Measurements from ENCODE around the gene STARD13.
"Not testable (repeated sequence)": the region's sequence is repeated elsewhere in the genome, so short reads cannot be mapped to it uniquely, and the experiment has no call there.

Gene STARD13

DNA sequence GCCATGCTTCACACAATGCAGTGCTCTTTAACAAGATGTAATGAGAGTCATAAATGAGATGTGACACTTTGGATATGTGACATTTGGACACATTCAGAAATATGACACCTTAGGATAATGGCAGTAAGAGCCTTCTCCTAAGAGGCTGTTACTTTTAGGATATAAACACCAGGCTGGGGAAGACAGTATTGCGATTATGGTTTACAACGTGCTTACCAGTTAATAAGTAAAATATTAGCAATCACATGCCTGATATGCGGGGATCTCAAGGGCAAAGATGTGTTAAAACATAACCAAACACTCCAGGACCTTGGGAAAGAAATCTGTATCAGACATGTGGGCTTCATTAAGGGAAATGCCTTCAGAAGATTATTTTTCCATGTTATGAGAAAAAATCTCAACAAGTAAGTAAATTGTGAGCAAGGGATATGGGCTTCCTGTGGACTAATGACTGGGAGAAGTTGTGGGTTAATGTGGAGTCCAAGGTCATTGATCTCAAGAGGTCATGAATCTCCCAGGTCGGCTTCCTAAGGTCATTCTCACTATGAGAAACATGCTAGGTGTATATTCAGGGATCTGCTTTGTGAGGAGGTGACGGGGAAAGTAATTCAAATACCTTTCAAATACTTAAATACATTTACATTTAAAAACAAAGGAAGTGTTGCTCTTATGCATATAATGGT is 105.3 kb downstream of the STARD13 start:
- DNase-seq (ENCODE audit: low read depth, low spot score), result no peak

DNA sequence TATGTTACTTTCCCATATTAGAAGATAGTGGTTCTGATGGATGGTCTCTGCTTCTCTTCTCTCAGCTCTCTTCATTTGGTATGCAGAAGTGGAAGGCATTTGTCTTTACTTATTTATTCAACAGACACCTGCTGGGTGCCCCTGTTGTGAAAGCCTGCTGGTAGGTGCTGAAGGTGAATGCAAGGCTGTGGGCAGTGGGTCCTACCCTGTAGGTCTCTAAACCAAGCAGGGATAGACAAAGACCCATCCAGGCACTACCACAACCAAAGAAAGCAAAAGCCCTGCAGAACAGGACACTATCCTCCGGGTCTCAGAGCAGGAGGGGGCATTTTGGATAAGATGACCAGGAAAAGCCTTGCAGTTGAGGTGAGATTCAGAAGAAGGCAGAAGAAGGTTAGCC is 106.1 kb downstream of the STARD13 start:
- no peak for DNase-seq (ENCODE audit: low read depth, low spot score)

DNA sequence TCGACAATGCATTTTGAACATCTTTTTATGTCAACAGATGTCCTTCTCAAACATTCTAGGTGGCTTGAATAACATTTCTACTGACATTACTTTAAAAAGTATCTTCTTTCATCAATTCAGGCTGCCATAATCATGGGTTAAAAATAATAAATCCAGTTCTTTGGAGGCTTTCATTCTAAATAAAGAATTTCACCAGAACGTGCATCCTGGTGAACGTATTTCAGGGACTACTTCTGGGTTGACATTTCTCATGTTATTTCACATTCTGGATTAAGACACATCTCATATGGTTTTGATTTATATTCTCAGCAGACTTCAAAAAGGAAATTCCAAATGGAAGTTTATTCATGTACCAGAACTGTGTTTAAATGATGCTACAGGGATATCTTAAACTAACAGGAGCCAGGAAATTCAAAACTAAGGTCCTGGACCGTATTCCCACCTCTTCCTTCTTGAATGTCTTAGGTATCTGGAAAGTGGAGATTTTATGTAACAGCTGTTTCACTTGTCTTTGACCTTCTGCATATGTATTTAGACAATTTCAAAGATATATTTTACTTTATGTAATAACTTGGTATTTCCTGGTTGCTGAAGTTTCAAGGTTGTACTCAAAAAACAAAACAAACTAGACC is 107.2 kb downstream of the STARD13 start:
- DNase-seq (ENCODE audit: low read depth, low spot score), result no peak

DNA sequence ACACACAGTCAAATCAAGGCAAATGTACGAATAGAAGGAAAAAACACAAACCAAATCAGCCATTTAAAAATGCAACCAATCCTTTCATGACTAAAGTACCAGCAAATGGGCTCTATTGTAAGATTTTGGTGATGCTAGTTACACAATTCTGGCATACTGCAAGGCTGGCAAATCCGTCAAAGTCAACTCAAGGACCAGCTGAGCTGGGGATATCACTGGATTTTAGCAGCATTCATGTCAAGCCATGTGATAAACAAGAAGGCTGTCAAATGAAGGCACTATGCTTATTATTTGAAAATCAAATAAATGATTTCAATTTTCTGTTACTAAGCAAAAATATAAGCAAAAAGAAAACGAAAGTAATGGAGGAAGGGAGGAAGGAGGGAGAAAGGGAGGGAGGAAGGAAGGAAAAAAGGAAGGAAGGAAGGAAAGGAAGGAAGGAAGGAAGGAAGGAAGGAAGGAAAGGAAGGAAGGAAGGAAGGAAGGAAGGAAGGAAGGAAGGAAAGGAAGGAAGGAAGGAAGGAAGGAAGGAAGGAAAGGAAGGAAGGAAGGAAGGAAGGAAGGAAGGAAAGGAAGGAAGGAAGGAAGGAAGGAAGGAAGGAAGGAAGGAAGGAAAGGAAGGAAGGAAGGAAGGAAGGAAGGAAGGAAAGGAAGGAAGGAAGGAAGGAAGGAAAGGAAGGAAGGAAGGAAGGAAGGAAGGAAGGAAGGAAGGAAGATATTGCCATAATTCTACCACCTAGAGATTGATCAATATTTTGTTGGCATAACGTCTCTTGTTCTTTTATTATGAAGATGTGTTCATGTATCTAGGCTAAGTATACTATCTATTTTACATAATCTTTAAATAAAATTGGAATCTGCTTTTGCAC is 108.0 kb downstream of the STARD13 start:
- DNase-seq (ENCODE audit: low read depth, low spot score), result not testable (repeated sequence)

DNA sequence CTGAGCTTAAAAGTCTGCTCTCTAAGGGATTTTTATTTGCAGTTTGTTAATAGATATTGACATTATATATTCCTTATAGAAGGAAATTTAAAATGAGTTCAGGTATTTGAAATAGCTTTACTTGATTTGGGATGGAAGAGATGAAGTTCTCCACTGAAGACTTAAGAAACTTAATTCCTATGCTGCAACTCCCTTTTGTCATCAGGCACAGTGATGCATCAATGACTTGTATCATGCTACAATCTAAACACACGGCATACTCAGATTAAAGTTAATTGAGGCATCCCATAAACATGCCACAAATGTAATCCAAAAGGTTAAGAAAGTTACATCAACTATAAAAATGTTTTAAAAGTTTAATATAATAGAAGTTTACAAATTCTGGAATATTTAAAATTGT is 109.0 kb downstream of the STARD13 start:
- no peak for DNase-seq (ENCODE audit: low read depth, low spot score)

DNA sequence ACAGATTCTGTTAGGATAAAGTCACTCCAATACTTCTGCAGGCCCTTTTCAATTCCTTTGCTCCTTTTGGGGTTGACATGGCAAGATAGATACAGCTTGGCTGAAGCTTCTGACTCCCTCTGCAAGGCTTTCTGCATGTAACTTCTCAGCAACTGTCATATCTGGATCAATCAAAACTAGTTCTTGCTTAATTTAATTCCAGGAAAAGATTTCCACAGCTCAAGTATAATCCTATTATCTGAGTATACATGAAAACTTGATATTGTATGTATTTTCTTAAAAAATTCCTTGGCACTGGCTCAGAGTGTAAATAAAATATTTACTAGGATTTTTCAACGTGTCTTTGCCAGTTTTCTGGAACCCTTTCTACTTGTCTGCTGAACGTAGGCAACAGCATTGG is 109.6 kb downstream of the STARD13 start:
- DNase-seq (ENCODE audit: low read depth, low spot score), result no peak

DNA sequence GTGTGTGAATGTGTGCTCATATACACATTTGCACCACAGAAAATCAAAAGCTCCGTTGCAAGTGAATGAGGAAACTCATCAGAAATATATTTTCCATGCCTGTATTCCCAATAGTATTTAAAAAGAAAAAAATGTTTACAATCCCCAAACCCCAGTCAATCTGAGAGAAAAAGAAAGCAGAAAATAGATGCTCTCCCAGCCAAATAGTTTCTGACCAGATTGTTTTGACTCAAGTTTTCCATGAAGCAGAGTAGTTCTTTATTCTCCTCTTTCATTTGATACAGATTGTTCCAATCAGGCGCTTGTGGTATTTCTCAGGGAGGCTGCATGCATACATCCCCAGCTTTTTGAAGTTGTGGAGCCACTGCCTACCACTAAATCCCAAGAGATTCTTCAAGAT is 110.6 kb downstream of the STARD13 start:
- DNase-seq (ENCODE audit: low read depth, low spot score), result no peak

DNA sequence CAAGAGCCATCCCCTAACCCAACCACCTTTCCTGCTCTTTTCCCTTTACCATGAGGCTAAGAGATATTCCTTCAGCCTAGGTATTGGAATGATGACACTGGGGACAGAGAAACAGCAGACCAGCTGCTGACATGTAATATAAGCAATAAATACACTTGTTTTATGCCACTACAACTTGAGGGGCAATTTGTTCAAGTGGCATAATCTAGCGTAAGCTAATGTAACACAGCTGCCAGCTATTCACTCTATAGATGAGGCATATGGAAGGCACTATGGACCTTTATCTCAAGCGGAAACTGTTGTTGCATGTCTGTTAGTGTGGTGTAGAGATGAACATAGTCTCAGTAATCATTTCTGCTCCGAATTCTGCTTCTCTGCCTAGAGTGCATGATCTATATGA is 111.1 kb downstream of the STARD13 start:
- no peak for DNase-seq (ENCODE audit: low read depth, low spot score)

DNA sequence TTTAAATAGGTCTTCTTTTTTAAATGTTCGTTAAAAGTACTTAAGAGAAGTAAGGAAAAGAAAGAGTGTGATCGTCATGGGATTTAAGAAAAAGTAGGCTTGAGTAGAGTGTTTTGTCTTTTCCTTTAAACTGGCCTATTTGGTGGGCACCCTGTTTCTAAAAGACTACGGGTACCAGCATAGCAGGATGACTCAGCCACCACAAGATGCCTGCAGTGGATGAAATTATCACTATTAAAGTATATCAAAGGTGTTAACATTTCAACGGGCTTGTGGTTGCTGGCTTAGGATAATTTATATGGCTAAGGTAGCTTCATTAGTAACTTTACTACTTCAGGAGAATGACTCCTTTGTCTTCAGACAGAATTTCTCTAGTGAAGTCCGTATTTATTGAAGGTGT is 112.6 kb downstream of the STARD13 start:
- no peak for DNase-seq (ENCODE audit: low read depth, low spot score)

DNA sequence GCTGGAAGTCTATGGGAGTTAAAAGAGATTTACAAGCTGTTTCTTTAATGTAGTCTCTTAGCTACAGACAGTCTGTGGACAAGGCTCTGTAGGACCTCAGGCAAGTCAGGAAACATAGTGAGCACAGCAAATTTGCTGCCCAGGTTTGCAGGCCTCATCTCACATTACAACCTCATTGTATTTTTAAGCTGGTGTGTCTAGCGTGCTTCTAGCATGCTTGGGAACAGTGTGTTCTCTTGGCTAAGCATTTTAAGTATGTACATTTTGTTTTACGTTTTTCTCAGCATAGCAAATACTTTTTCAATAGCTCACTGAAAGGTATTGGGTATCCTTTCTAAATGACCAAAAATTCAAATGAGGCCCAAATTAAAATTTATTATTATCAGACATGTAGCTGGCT is 113.2 kb downstream of the STARD13 start:
- DNase-seq (ENCODE audit: low read depth, low spot score), result no peak

DNA sequence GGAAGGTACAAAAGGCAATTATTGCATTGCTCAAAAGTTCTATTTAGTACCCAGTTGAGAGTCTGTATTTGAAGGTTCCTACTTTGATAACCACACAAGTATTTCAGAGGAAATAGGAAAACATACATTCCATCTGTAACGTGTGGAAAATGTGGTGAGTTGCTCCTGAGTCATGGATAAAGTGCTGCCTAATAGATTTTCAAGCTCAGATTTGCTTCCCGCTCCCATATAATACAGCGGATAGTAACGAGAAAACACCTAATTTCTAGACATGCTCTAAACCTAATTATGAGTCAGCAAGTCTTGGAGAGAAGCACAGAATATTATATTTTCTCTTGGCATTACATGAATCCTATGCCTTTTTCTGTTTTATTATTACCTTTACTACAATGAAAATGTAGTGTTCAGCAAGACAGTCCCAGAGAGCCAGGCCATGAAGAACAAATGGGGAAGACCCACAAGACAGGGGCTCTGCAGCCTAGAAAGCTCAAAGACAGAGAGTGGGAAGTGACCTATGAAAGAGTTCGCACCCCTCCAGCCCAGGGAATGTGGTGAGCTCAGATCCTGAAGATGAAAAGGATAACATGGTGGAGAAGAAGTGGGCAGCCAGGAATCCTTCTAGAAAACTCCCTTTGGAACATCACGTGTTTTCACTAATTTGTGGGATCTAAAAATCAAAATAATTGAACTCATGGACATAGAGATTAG is 116.1 kb downstream of the STARD13 start:
- no peak for DNase-seq (ENCODE audit: low read depth, low spot score)

DNA sequence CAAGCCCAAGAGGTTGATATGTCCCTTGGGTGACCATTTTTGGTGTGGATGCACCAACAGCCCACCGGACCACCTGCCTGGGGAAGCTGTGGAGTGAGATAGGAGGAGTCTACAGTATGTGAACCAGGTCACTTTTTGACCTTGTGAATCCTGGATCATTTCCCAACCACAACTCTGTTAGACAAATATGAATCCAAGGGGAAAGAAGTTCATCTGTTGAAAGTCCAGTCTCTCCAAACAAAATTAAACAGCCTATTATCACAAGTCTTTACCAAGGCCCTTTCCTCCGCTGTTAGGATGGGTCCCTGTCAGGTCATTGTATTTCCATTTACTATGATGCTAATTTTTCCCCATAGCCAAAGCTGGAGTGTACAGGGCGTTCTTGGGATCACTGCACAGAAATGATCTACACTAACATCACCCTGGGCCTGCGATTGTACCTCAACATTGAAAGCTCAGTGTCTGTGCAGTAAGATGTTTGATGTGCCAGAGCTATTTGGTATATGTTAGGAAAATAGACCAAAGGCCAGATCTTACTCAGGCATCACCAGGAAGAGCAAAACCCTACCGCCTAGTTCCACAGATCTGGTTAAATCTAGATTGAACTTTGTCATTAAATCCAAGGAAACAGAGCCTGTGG is 117.1 kb downstream of the STARD13 start:
- DNase-seq (ENCODE audit: low read depth, low spot score), result no peak

DNA sequence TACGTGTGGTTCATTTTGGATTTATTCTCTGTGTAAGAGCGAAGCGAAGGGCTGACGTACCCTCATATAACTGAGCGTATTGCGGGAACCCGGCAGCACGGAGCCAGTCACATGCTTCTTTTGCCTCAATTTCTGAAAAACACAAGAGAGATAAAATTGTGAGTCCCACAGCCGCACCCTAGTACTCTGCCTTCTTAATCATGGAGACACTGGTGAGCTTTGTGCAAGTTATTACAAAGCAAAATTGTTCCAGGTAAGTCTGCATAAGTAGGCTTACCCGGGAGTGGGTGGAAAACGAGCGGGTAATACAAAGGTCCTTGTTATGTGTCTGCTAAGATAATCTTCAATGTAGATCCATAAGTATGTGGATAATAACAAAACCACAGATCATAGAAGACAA is 118.1 kb downstream of the STARD13 start:
- DNase-seq (ENCODE audit: low read depth, low spot score), result no peak

DNA sequence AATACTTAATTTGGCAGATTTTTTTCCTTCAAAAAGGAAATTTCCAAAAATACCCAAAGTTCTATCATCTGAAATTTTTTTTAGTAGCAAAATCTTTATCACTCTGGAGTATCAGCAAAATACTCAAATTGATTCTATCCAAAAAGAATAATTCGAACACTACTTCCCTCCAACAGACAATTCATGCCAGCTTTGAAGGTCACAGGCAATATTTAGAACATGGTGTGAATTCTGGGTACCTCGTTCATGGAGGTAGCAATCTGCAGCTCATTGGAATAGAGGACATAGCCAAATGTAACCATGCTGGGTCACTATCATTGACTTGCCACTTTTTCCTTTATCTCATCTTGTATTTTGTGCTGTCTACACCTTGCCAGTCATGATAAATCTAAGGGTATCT is 119.8 kb downstream of the STARD13 start:
- DNase-seq (ENCODE audit: low read depth, low spot score), result no peak

DNA sequence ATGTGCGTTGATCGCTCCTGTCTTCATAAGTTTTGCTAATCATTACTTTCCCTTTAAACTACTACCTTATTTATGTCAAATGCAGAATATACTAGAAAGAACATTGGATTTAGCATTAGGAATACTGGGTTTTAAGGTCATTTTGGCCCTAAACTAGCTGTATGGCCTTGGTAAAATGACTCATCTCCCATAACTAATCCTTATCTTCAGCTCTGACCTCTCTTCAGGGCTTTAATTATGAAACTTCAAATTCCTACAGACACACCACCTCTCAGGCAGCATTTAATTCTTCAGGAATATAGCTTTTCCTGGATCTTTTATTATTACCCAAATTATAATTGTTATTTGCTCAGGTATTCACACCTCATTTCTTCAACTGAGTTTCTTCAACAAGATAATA is 121.2 kb downstream of the STARD13 start:
- no peak for DNase-seq (ENCODE audit: low read depth, low spot score)

DNA sequence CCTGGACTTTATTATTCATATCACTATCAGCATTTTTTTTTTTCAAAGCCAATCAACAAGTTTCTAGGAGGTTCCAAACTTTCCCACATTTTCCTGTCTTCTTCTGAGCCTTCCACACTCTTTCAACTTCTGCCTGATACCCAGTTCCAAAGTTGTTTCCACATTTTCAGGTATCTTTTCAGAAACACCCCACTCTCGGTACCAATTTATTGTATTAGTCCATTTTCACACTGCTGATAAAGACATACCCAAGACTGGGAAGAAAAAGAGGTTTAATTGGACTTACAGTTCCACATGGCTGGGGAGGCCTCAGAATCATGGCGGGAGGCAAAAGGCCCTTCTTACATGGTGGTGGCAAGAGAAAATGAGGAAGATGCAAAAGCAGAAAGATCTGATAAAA is 122.8 kb downstream of the STARD13 start:
- not testable (repeated sequence) for DNase-seq (ENCODE audit: low read depth, low spot score)

DNA sequence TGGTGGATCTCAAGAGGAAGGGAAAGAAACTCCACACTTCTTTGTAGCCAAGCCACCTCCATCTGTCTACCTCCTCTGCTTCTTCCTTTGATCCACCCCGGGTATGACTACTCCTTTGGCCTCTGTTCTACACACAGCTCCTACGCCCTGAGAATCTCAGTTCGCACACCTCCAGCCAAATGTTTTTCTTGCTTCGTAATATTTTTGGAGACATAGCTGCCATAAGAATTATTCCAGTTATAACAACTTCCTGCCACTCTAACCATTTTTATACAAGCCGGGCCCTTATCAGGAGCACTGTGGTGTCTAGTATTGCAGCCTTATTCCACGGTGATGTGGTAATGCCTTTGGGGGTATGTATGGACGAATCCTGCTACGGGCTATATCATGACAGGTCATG is 126.7 kb downstream of the STARD13 start:
- no peak for DNase-seq (ENCODE audit: low read depth, low spot score)

DNA sequence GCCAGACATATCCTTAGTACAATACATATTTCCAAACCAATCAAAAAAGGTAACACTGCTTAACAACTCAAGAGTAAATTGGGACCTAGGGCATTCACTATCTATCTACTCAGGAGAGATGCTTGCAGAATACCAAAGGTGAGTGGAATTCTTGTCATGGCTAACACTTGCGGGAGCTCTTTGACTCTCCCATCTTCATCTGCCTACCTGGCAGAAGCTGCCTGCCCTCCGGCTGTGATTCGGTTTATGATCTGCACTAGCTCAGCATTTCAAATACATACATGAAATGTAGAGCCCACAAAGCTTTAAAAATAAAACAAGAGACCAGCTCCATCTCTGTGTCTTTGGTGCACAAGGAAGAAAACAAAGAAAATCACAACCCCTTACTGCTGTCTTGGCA is 127.3 kb downstream of the STARD13 start:
- no peak for DNase-seq (ENCODE audit: low read depth, low spot score)

DNA sequence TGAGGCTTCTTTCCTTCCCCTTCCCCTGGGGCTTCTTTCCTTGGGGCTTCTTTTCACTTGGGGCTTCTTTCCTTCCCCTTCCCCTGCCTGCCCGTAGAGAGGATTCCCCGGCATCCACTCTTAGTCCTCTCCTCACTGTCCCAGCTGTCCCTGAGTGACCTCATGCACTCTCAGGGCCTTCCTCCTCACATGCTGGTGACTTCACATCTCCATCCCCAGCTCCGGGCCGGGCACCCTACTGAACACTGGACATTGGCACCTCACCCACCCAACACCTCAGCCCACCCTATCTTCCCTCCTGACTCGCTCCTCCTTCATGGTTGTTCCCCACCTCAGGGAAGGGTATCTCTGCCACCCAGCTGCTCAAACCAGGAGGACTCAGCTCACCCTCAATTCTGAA is 130.6 kb downstream of the STARD13 start:
- DNase-seq (ENCODE audit: low read depth, low spot score), result no peak

DNA sequence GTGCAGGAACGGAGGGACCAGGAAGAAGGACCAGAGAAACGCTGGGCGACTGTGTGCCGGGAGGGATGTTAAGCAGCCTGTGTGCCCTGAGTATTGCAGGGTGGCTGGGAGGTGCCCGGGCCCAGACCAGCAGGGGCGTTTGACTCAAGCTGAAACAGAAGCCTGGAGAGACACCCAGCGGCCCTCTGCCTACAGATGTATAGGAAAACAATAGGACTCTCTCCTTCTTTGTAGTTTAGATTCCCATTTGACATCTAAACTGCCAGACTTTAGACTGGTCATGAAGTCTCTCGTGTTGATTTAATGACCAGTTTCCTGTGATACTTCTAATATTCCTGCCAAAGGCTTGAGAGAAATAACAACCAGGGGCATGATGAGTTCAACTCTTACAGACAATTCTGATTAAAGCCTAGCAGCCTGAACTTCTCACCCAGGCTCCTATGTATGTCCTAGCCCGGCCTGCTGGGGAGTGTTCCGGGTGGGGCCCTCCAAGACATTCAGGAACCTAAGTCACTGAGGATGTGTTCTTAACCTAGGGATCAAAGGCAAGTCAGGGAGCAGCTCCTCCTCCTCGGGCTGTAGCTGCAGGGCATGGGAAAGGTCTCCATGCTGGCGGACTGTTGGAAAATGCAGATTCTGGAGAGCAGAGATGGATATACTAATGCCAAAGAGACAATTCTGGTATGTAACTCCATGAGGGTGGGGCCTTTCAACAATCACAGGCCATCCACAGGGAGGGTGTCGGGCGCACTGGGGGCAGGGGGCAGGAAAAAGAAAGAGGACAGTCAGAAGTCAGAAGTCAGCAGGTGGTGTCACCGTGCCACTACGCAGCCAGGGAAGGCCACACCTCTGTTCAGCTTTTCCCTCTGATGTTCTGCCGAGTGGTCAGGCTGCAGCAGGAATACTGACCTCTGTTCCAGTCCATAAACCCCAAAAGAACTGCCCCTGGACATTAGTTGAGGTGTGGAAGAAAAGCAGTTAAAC is 131.8 kb downstream of the STARD13 start:
- peak; percentile 49 for DNase-seq (ENCODE audit: low read depth, low spot score)
